Ascending aorta (tissue), 2 donors: ENCODE data around the gene ACO2. TPM values are rescaled to one million over a fixed set of nuclear protein-coding genes. Genes with fewer than 3 reads are reported as not detected.

Experiments
- DNase-seq, 2 donors: peaks; one replicate each; pipeline ENCODE4 v3.0.0-alpha.2; 2019; ENCODE audit warnings: low spot score in 2 of 2
- H3K27ac ChIP-seq, 2 donors: fragments of 200-600 bp; sonication (generic); one replicate each; pipeline ENCODE4 v1.5.1; 2016 to 2017; ENCODE audit warnings: mild to moderate bottlenecking in 1 of 2
- H3K27me3 ChIP-seq: fragments of 200-600 bp; sonication (generic); one replicate; pipeline ENCODE4 v1.5.1; 2017
- H3K36me3 ChIP-seq, 2 donors: fragments of 200-600 bp; sonication (generic); one replicate each; pipeline ENCODE4 v1.5.1; 2016
- H3K4me1 ChIP-seq, 2 donors: fragments of 200-600 bp; sonication (generic); one replicate each; pipeline ENCODE4 v1.5.1; 2016 to 2017; ENCODE audit warnings: mild to moderate bottlenecking in 1 of 2
- H3K4me3 ChIP-seq, 2 donors: fragments of 200-600 bp; sonication (generic); one replicate each; pipeline ENCODE4 v1.5.1; 2016 to 2017; ENCODE audit warnings: mild to moderate bottlenecking in 1 of 2
- H3K9me3 ChIP-seq, 2 donors: fragments of 200-600 bp; sonication (generic); one replicate each; pipeline ENCODE4 v1.5.1; 2016
- intact Hi-C: fragments of 100-400 bp; cut with DNase I; formaldehyde crosslinking; loops from one replicate; pipeline ENCODE4 v1.15.1; 2023
- total RNA-seq: library from RNA; depleted of rRNA; stranded (reverse); fragments of >200 nt; gene quantifications from one replicate; pipeline ENCODE4 v1.1.0, GENCODE V29; 2016
- TF ChIP-seq, protein P1 (sequence below), 3 experiments: fragments of 200-600 bp in 2 of 3; fragments of 450-650 bp in 1 of 3; sonication (generic) in 2 of 3; IDR thresholded peaks; one replicate each; pipeline ENCODE4 v1.5.1; 2016 to 2019; ENCODE audit warnings: antibody characterized with exemption in 3 of 3, mild to moderate bottlenecking in 1 of 3, moderate library complexity in 1 of 3

ACO2 gene
- total RNA-seq, 1 donor from 2014 or later: 81.1 TPM

DNA sequence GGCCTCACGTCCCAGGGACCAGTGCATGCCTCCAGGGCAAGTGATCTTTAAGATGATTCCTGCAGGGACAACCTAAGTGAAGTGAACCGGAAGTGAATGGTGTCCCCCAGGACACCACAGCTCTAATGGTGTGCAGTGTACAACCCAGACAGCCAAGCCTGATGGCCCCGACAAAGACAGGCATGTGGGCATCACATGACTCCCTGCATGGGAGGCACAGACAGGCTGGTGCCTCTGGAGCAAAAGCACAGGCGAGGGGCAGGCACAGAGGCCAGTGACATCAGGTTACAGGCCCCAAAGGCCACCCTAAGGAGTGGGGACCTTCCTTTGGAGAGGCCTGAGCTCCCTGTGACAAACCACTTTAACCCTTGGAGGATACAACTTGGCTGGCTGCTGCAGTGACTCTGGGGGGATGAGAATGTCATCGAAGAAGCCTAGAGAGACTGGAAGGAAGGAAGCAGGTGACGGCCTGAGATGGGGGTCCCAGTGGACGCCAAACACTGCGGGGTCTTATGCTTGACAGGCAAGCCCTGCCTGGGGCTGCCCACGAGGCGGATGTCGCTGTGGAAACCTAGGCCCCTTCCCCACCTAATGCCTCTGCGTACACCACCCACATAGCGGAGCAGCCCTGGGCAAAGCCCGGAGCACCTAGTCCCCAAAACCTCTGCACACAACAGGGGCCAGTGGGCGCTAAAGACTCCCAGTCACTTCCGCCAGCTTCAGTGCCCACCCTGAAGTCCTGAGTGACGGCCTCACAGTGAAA is 63.0 kb downstream of the ACO2 start:
- Histone ChIP-seq H3K4me3 (no peak overlapping the region), H3K36me3 (peaks cover 52 to 56% of the 10 kb centered on the region in 2 donors), H3K27me3 (no peaks in the 10 kb centered on the region), H3K27ac (no peak overlapping the region), H3K4me1 (peaks cover 0 to 3% of the 10 kb centered on the region in 2 donors), H3K9me3 (no peaks in the 10 kb centered on the region)
- intact Hi-C loops: no loop called here
- no peak for DNase-seq
- TF ChIP-seq, protein P1, sequence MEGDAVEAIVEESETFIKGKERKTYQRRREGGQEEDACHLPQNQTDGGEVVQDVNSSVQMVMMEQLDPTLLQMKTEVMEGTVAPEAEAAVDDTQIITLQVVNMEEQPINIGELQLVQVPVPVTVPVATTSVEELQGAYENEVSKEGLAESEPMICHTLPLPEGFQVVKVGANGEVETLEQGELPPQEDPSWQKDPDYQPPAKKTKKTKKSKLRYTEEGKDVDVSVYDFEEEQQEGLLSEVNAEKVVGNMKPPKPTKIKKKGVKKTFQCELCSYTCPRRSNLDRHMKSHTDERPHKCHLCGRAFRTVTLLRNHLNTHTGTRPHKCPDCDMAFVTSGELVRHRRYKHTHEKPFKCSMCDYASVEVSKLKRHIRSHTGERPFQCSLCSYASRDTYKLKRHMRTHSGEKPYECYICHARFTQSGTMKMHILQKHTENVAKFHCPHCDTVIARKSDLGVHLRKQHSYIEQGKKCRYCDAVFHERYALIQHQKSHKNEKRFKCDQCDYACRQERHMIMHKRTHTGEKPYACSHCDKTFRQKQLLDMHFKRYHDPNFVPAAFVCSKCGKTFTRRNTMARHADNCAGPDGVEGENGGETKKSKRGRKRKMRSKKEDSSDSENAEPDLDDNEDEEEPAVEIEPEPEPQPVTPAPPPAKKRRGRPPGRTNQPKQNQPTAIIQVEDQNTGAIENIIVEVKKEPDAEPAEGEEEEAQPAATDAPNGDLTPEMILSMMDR (IDR thresholded peaks at IDR 0.05): no peak

DNA sequence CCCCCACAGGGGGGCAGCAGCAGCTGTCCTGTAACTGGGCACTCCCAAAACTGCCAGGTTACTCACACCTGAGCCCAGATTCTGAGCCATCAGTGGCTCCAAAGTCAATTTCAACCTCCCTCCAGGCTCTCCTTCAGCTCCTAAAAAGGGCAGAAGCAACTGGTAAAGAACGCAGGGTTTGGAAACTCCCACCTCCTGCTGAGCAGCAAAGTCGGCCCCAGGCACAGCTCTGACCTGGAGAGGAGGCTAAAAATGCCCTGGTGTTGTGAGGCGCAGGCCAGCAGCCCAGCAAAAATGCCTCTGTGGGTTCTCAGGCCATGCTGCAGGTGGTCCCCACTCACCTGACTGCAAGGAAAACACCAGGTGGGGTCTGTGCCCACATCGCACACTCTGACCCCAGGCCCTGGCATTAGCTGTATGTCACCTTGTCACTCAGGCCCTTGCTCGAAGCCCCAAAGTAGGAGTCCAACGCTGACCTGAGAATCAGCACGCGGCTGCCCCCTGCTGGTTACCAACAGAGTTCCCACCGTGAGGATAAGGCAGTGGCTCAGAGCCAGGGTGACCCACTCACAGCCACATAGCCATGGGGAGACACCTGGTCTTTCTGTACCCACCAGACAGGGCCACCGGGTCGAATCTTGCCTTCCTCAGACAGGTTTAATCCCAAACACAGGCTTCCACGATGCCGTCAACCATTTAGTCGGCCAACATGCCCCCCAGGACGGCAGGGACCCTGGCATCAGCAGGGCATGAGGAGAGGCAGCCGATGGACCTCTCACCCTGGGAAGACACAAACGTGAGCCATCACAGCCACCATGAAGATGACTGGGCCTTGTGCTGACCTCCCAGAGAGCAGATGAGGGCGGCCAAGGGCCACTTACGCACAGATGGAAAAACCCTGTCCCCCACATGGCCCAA is 64.2 kb downstream of the ACO2 start:
- Histone ChIP-seq H3K27me3 (no peaks in the 10 kb centered on the region), H3K9me3 (no peaks in the 10 kb centered on the region), H3K27ac (peak overlapping the region; percentile 27 to 37), H3K4me3 (no peak overlapping the region), H3K4me1 (peaks cover 0 to 3% of the 10 kb centered on the region in 2 donors), H3K36me3 (peaks cover 39 to 44% of the 10 kb centered on the region in 2 donors)
- TF ChIP-seq, protein P1 (IDR thresholded peaks at IDR 0.05): peak; percentile 69 to 77 (median 74)
- peak in 1 of 2 donors; percentile 82 for DNase-seq
- intact Hi-C loops: no loop called here

DNA sequence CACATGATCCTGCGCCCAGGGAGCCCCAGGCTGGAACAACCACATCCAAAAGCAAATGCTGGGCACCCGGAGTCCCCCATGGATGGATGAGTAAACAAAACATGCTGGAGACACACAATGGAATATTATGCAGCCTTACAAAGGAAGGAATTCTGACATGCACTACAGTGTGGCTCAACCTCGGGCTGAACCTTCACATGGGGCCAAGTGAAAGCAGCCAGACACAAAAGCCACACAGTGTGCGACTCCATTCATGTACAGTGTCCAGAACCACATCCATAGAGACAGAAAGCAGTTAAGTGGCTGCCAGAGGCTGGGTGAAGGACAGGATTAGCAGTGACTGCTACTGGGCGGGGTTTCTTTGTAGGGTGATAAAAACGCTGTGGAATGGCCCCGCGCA is 65.3 kb downstream of the ACO2 start:
- no peak overlapping the region for H3K27ac ChIP-seq
- H3K27me3 ChIP-seq: no peaks in the 10 kb centered on the region
- H3K36me3 ChIP-seq: peaks cover 28 to 33% of the 10 kb centered on the region in 2 donors
- H3K9me3 ChIP-seq: no peaks in the 10 kb centered on the region
- intact Hi-C loops: no loop called here
- DNase-seq: no peak
- H3K4me3 ChIP-seq: no peak overlapping the region
- TF ChIP-seq, protein P1 (IDR thresholded peaks at IDR 0.05): no peak
- H3K4me1 ChIP-seq: peaks cover 0 to 3% of the 10 kb centered on the region in 2 donors

DNA sequence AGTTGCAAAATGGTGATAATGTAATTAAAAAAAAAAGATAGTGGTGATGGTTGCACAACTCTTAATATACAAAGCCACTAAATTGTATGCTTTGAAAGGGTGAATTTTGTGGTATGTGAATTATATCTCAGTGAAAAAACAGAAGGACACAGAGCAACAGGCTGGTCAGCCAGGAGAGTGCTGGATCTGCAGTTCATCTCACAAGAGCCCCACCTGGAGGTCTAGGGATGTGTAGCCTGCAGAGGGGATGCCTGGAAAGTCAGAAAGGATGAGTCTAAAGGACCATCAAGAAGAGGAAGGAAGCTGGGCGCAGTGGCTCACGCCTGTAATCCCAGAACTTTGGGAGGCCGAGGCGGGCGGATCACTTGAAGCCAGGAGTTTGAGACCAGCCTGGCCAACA is 66.3 kb downstream of the ACO2 start:
- Histone ChIP-seq H3K36me3 (peaks cover 28 to 32% of the 10 kb centered on the region in 2 donors), H3K4me1 (peaks cover 0 to 3% of the 10 kb centered on the region in 2 donors), H3K4me3 (no peak overlapping the region), H3K9me3 (no peaks in the 10 kb centered on the region), H3K27ac (no peak overlapping the region), H3K27me3 (no peaks in the 10 kb centered on the region)
- TF ChIP-seq, protein P1 (IDR thresholded peaks at IDR 0.05): no peak
- DNase-seq: no peak
- intact Hi-C loops: no loop called here

DNA sequence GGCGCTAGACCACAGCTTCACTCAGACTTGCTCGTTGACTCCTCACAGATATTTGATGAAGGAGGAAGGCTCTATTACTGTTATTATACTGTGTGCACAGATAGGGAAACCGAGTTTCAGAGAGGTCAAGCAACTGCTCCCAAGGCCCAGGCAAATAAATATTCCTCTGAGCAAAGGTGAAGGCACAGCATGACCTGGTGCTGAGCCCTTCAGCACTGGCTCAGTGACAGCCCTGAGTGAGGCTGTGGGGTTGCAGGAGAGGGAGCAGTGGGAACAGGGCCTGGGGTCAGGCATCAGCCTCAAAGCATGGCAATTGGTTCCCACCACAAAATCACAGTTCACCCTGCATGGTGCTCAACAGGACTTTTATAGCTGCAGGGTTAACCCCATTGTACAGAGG is 68.3 kb downstream of the ACO2 start:
- Histone ChIP-seq H3K9me3 (no peaks in the 10 kb centered on the region), H3K27ac (no peak overlapping the region), H3K27me3 (no peaks in the 10 kb centered on the region), H3K36me3 (peaks cover 16 to 18% of the 10 kb centered on the region in 2 donors), H3K4me3 (no peak overlapping the region), H3K4me1 (peaks cover 0 to 11% of the 10 kb centered on the region in 2 donors)
- no peak for DNase-seq
- TF ChIP-seq, protein P1 (IDR thresholded peaks at IDR 0.05): no peak
- intact Hi-C loops: no loop called here
